Measurements from ENCODE around the gene ATP5F1B. TPM values are rescaled to one million over a fixed set of nuclear protein-coding genes. Genes with fewer than 3 reads are reported as not detected.

Gene ATP5F1B
- total and polyA plus RNA-seq, 2 of the 13 experiments (the other 11 are each of a cell fraction or from before 2014, with no cell fraction given), result 1,051 to 1,180 TPM

DNA sequence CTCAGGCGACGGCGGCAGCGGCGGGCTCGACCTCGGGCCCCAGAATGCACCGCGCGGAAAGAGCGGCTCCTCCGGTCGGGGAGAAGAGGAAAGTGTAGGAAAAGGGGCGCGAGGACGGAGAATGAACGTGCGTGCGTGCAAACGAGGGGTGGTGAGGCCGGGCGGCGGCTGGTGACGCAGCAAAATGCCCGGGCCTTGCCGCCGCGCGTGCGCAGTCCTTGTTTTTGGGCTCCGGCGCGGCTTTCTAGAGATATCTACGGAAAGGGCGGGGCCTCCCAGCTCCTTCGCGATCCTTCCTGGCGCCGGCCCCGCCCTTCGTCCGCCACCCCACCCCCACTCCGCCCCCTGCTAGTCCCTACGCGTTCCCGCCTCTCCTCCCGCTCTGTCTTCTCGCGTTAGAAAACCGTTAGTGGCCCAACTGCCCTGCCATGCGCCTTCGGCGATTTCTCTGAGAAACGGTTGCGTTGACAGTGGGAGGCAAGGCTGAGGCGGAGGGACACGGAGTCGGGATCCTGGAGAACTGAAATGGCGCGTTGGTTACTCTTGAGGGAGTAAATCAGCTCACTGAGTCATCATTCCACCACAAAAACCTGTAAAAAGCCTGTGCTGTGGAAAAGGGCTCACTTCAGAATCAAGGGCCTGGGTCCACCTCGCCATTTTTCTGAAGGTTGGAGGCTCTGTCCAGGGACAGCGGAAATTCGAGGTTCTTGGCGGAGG, 42.5 kb upstream of the ATP5F1B start, which contains the start of gene PTGES3 (continued):
- TF ChIP-seq, protein P1, sequence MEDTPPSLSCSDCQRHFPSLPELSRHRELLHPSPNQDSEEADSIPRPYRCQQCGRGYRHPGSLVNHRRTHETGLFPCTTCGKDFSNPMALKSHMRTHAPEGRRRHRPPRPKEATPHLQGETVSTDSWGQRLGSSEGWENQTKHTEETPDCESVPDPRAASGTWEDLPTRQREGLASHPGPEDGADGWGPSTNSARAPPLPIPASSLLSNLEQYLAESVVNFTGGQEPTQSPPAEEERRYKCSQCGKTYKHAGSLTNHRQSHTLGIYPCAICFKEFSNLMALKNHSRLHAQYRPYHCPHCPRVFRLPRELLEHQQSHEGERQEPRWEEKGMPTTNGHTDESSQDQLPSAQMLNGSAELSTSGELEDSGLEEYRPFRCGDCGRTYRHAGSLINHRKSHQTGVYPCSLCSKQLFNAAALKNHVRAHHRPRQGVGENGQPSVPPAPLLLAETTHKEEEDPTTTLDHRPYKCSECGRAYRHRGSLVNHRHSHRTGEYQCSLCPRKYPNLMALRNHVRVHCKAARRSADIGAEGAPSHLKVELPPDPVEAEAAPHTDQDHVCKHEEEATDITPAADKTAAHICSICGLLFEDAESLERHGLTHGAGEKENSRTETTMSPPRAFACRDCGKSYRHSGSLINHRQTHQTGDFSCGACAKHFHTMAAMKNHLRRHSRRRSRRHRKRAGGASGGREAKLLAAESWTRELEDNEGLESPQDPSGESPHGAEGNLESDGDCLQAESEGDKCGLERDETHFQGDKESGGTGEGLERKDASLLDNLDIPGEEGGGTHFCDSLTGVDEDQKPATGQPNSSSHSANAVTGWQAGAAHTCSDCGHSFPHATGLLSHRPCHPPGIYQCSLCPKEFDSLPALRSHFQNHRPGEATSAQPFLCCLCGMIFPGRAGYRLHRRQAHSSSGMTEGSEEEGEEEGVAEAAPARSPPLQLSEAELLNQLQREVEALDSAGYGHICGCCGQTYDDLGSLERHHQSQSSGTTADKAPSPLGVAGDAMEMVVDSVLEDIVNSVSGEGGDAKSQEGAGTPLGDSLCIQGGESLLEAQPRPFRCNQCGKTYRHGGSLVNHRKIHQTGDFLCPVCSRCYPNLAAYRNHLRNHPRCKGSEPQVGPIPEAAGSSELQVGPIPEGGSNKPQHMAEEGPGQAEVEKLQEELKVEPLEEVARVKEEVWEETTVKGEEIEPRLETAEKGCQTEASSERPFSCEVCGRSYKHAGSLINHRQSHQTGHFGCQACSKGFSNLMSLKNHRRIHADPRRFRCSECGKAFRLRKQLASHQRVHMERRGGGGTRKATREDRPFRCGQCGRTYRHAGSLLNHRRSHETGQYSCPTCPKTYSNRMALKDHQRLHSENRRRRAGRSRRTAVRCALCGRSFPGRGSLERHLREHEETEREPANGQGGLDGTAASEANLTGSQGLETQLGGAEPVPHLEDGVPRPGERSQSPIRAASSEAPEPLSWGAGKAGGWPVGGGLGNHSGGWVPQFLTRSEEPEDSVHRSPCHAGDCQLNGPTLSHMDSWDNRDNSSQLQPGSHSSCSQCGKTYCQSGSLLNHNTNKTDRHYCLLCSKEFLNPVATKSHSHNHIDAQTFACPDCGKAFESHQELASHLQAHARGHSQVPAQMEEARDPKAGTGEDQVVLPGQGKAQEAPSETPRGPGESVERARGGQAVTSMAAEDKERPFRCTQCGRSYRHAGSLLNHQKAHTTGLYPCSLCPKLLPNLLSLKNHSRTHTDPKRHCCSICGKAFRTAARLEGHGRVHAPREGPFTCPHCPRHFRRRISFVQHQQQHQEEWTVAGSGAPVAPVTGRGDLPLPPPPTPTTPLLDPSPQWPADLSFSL (CRISPR knock-in tag; IDR thresholded peaks at IDR 0.05), result no peak
- TF ChIP-seq BHLHE40 (IDR thresholded peaks at IDR 0.05; ENCODE audit: low read length) (0 out of 2 replicates have a peak, but pooled peaks have one; percentile 39), SIN3B (IDR thresholded peaks at IDR 0.05; ENCODE audit: low read length) (no peak), JARID2 (CRISPR knock-in tag; IDR thresholded peaks at IDR 0.05; ENCODE audit: insufficient replicate concordance) (peak; percentile 15), GZF1 (CRISPR knock-in tag; IDR thresholded peaks at IDR 0.05) (no peak), ZNF530 (CRISPR knock-in tag; IDR thresholded peaks at IDR 0.05; ENCODE audit: low read depth) (0 out of 2 replicates have a peak, but pooled peaks have one; percentile 33), NPAS2 (CRISPR knock-in tag; IDR thresholded peaks at IDR 0.05; ENCODE audit: borderline replicate concordance) (no peak), RBFOX2 (IDR thresholded peaks at IDR 0.05; ENCODE audit: low read depth, low read length) (peak; percentile 97), ZNF17 (CRISPR knock-in tag; IDR thresholded peaks at IDR 0.05) (peak; percentile 54; the same call in 1 of the 2 replicates), HDAC6 (IDR thresholded peaks at IDR 0.05; ENCODE audit: low read depth, low read length) (no peak), ZBTB1 (CRISPR knock-in tag; IDR thresholded peaks at IDR 0.05; ENCODE audit: borderline replicate concordance) (no peak), ZNF781 (CRISPR knock-in tag; IDR thresholded peaks at IDR 0.05; ENCODE audit: borderline replicate concordance, not compliant biosample characterization) (peak; percentile 94), SNAI1 (CRISPR knock-in tag; IDR thresholded peaks at IDR 0.05; ENCODE audit: borderline replicate concordance) (0 out of 2 replicates have a peak, but pooled peaks have one; percentile 10), AGO1 (IDR thresholded peaks at IDR 0.05; ENCODE audit: low read depth, low read length, poor library complexity, severe bottlenecking) (no peak), KLF9 (CRISPR knock-in tag; IDR thresholded peaks at IDR 0.05; ENCODE audit: low read depth) (peak; percentile 91)
- TF ChIP-seq, protein P2, sequence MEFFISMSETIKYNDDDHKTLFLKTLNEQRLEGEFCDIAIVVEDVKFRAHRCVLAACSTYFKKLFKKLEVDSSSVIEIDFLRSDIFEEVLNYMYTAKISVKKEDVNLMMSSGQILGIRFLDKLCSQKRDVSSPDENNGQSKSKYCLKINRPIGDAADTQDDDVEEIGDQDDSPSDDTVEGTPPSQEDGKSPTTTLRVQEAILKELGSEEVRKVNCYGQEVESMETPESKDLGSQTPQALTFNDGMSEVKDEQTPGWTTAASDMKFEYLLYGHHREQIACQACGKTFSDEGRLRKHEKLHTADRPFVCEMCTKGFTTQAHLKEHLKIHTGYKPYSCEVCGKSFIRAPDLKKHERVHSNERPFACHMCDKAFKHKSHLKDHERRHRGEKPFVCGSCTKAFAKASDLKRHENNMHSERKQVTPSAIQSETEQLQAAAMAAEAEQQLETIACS (CRISPR knock-in tag; IDR thresholded peaks at IDR 0.05), result peak; percentile 15; the same call in 1 of the 2 replicates
- TF ChIP-seq, protein P3, sequence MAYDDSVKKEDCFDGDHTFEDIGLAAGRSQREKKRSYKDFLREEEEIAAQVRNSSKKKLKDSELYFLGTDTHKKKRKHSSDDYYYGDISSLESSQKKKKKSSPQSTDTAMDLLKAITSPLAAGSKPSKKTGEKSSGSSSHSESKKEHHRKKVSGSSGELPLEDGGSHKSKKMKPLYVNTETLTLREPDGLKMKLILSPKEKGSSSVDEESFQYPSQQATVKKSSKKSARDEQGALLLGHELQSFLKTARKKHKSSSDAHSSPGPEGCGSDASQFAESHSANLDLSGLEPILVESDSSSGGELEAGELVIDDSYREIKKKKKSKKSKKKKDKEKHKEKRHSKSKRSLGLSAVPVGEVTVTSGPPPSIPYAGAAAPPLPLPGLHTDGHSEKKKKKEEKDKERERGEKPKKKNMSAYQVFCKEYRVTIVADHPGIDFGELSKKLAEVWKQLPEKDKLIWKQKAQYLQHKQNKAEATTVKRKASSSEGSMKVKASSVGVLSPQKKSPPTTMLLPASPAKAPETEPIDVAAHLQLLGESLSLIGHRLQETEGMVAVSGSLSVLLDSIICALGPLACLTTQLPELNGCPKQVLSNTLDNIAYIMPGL (CRISPR knock-in tag; IDR thresholded peaks at IDR 0.05; ENCODE audit: borderline replicate concordance in 1 of 2, low read depth in 1 of 2), result peak; percentile 85 to 93
- TF ChIP-seq, protein P4, sequence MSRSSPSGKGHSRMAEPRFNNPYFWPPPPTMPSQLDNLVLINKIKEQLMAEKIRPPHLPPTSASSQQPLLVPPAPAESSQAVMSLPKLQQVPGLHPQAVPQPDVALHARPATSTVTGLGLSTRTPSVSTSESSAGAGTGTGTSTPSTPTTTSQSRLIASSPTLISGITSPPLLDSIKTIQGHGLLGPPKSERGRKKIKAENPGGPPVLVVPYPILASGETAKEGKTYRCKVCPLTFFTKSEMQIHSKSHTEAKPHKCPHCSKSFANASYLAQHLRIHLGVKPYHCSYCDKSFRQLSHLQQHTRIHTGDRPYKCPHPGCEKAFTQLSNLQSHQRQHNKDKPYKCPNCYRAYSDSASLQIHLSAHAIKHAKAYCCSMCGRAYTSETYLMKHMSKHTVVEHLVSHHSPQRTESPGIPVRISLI (CRISPR knock-in tag; IDR thresholded peaks at IDR 0.05; ENCODE audit: borderline replicate concordance), result no peak

Data from HepG2 (cell line).